GM12873 (cell line): ENCODE results near the gene SNX9.

Source experiments
- CTCF ChIP-seq: IDR thresholded peaks from 2 replicates; pipeline ENCODE4 v1.5.1; 2012; ENCODE audit warnings: low read depth, mild to moderate bottlenecking, moderate library complexity, low read length, control low read depth; ENCODE audit not compliant: insufficient read depth; ENCODE audit errors: missing control alignments

Gene SNX9

GRCh38 chr6:157887892-157888291 is 64.8 kb downstream of the SNX9 start:
- no peak for TF ChIP-seq CTCF

- no peak for TF ChIP-seq CTCF
Observed at GRCh38 chr6:157891544-157892362, 68.7 kb downstream of the SNX9 start.

- TF ChIP-seq CTCF = no peak
Observed at GRCh38 chr6:157892363-157892877, 69.4 kb downstream of the SNX9 start.

GRCh38 chr6:157893238-157893637 is 70.2 kb downstream of the SNX9 start:
- TF ChIP-seq CTCF = no peak

GRCh38 chr6:157895585-157895984 is 72.5 kb downstream of the SNX9 start:
- TF ChIP-seq CTCF = no peak

GRCh38 chr6:157896932-157897331 is 73.9 kb downstream of the SNX9 start:
- TF ChIP-seq CTCF = no peak

- no peak for TF ChIP-seq CTCF
Observed at GRCh38 chr6:157898169-157898568, 75.1 kb downstream of the SNX9 start.
